ENCODE data around the gene TMEM119. TPM values are rescaled to one million over a fixed set of nuclear protein-coding genes. Genes with fewer than 3 reads are reported as not detected.
A peak's percentile ranks its signal among the peaks of the same experiment; 100 is the strongest.

TMEM119 gene
- total and polyA plus RNA-seq, 9 of the 15 experiments (the other 6 are each of a cell fraction or from before 2014, with no cell fraction given): 0.18 TPM; not detected in 8

- intact Hi-C loops (cut with micrococcal nuclease): no loop called here
- peaks cover 2% of the 10 kb centered on the region for H3K79me2 ChIP-seq (ENCODE audit: control insufficient read depth, insufficient read depth, low read length)
- TF ChIP-seq CREBBP (IDR thresholded peaks at IDR 0.05; ENCODE audit: low read depth, low read length): no peak
- TF ChIP-seq TFAP4 (CRISPR knock-in tag; IDR thresholded peaks at IDR 0.05; ENCODE audit: borderline replicate concordance): no peak
- no peak for TF ChIP-seq E2F8 (IDR thresholded peaks at IDR 0.05; ENCODE audit: low read depth, partially characterized antibody)
- no peak for TF ChIP-seq NCOA2 (IDR thresholded peaks at IDR 0.05; ENCODE audit: partially characterized antibody in 2 of 2)
- TF ChIP-seq HNRNPK (IDR thresholded peaks at IDR 0.05; ENCODE audit: low read depth, low read length, poor library complexity, severe bottlenecking): no peak
- peak; percentile 39; the same call in 1 of the 2 replicates for TF ChIP-seq MBD2 (IDR thresholded peaks at IDR 0.05; ENCODE audit: borderline replicate concordance, low read depth)
- TF ChIP-seq, protein P1, sequence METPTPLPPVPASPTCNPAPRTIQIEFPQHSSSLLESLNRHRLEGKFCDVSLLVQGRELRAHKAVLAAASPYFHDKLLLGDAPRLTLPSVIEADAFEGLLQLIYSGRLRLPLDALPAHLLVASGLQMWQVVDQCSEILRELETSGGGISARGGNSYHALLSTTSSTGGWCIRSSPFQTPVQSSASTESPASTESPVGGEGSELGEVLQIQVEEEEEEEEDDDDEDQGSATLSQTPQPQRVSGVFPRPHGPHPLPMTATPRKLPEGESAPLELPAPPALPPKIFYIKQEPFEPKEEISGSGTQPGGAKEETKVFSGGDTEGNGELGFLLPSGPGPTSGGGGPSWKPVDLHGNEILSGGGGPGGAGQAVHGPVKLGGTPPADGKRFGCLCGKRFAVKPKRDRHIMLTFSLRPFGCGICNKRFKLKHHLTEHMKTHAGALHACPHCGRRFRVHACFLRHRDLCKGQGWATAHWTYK (CRISPR knock-in tag; IDR thresholded peaks at IDR 0.05): peak; percentile 99
- WGBS (ENCODE audit: insufficient coverage, low coverage, missing lambda C conversion rate): 84% methylated on average over 7 of the region's 8 CpGs
- no peak overlapping the region for H3K4me3 ChIP-seq
- ATAC-seq (no peak), FAIRE-seq (no peak), DNase-seq (ENCODE audit: extremely low read depth in 1 of 4, low spot score in 3 of 4) (no peak)
- no peaks in the 10 kb centered on the region for H3K9me1 ChIP-seq (ENCODE audit: control insufficient read depth, insufficient read depth, low read length)
- peaks cover 25 to 30% of the 10 kb centered on the region in 2 experiments for H3K4me1 ChIP-seq (replicated peaks in 1 of 2; ENCODE audit: control insufficient read depth in 2 of 2, insufficient read depth in 2 of 2, low read length in 2 of 2)
- no peak overlapping the region for H3K4me2 ChIP-seq (ENCODE audit: insufficient read depth, low read length)
- no peak overlapping the region for H3K9ac ChIP-seq (ENCODE audit: insufficient read depth in 1 of 2, low read depth in 2 of 2, low read length in 2 of 2)
- no peaks in the 10 kb centered on the region for H3K36me3 ChIP-seq (ENCODE audit: control insufficient read depth, insufficient read depth, low read length)
- in situ Hi-C loops (cut with MboI): no loop called here
- H3K9me3 ChIP-seq (replicated peaks; ENCODE audit: control insufficient read depth, insufficient read depth, low read depth, low read length): no peaks in the 10 kb centered on the region
- H3K27me3 ChIP-seq (ENCODE audit: control insufficient read depth in 2 of 2, insufficient read depth in 2 of 2, low read length in 2 of 2): no peaks in the 10 kb centered on the region
- CTCF ChIA-PET (ENCODE audit: low intra/inter-chr PET ratio): no interaction called here
- BruUV-seq (replicated peaks): no TSS peak
- H2AFZ ChIP-seq (ENCODE audit: low read depth, low read length): no peak overlapping the region
- H4K20me1 ChIP-seq (replicated peaks; ENCODE audit: control insufficient read depth, insufficient read depth, low read length): no peaks in the 10 kb centered on the region
- H3K27ac ChIP-seq (ENCODE audit: extremely low read depth, low read depth, low read length): no peak overlapping the region
- POLR2A ChIA-PET: no interaction called here
Observed at GRCh38 chr12:108623577-108623976, 25.7 kb upstream of the TMEM119 start.
